Measurements from ENCODE around the gene CTNND2.

The CTNND2 gene

GRCh38 chr5:11588803-11589202, 315.4 kb downstream of the CTNND2 start:
- DNase-seq (ENCODE audit: low spot score) = no peak

GRCh38 chr5:11584017-11584416, 320.2 kb downstream of the CTNND2 start:
- DNase-seq (ENCODE audit: low spot score) = no peak

- DNase-seq (ENCODE audit: low spot score) = no peak
Measured at GRCh38 chr5:11579351-11579750, 324.9 kb downstream of the CTNND2 start.

GRCh38 chr5:11574787-11575186, 329.5 kb downstream of the CTNND2 start:
- DNase-seq (ENCODE audit: low spot score) = no peak

GRCh38 chr5:11573140-11573992, 330.9 kb downstream of the CTNND2 start:
- DNase-seq (ENCODE audit: low spot score) = no peak

GRCh38 chr5:11564706-11565105, 339.5 kb downstream of the CTNND2 start:
- no peak for DNase-seq (ENCODE audit: low spot score)

- DNase-seq (ENCODE audit: low spot score) = no peak
Measured at GRCh38 chr5:11563822-11564221, 340.4 kb downstream of the CTNND2 start.

GRCh38 chr5:11560915-11561697, 343.1 kb downstream of the CTNND2 start:
- no peak for DNase-seq (ENCODE audit: low spot score)

GRCh38 chr5:11557063-11557462, 347.2 kb downstream of the CTNND2 start:
- DNase-seq (ENCODE audit: low spot score) = no peak

- DNase-seq (ENCODE audit: low spot score) = no peak
Measured at GRCh38 chr5:11555171-11555570, 349.1 kb downstream of the CTNND2 start.

GRCh38 chr5:11547730-11548129, 356.5 kb downstream of the CTNND2 start:
- DNase-seq (ENCODE audit: low spot score) = no peak

- no peak for DNase-seq (ENCODE audit: low spot score)
Measured at GRCh38 chr5:11547140-11547539, 357.1 kb downstream of the CTNND2 start.

GRCh38 chr5:11540112-11540511, 364.1 kb downstream of the CTNND2 start:
- no peak for DNase-seq (ENCODE audit: low spot score)

GRCh38 chr5:11531811-11532555, 372.3 kb downstream of the CTNND2 start:
- no peak for DNase-seq (ENCODE audit: low spot score)

- DNase-seq (ENCODE audit: low spot score) = no peak
Measured at GRCh38 chr5:11528720-11529119, 375.5 kb downstream of the CTNND2 start.

- DNase-seq (ENCODE audit: low spot score) = no peak
Measured at GRCh38 chr5:11527652-11528349, 376.4 kb downstream of the CTNND2 start.

- no peak for DNase-seq (ENCODE audit: low spot score)
Measured at GRCh38 chr5:11525020-11525419, 379.2 kb downstream of the CTNND2 start.

GRCh38 chr5:11524188-11524587, 380.1 kb downstream of the CTNND2 start:
- no peak for DNase-seq (ENCODE audit: low spot score)

GRCh38 chr5:11522796-11523195, 381.4 kb downstream of the CTNND2 start:
- DNase-seq (ENCODE audit: low spot score) = no peak

GRCh38 chr5:11520241-11520930, 383.9 kb downstream of the CTNND2 start:
- no peak for DNase-seq (ENCODE audit: low spot score)

- DNase-seq (ENCODE audit: low spot score) = no peak
Measured at GRCh38 chr5:11519236-11519635, 385.0 kb downstream of the CTNND2 start.

Data from NAMALWA (cell line).